Retinal pigment epithelial cell (primary cell): ENCODE data around the gene ABO.
"Not testable (repeated sequence)": the region's sequence is repeated elsewhere in the genome, so short reads cannot be mapped to it uniquely, and the experiment has no call there.

Source experiments
- DNase-seq: peaks from one replicate; pipeline ENCODE4 v3.0.0-alpha.2; 2010; ENCODE audit warnings: low read depth
- H3K4me3 ChIP-seq: 2 replicates; pipeline ENCODE4 v1.5.1; 2011; ENCODE audit warnings: mild to moderate bottlenecking, low read length, control low read depth, moderate library complexity
- TF ChIP-seq, protein P1 (sequence below): conservative IDR thresholded peaks from 2 replicates; pipeline ENCODE4 v1.5.1; 2011; ENCODE audit warnings: low read depth, low read length, control low read depth, inconsistent platforms

The ABO gene

DNA sequence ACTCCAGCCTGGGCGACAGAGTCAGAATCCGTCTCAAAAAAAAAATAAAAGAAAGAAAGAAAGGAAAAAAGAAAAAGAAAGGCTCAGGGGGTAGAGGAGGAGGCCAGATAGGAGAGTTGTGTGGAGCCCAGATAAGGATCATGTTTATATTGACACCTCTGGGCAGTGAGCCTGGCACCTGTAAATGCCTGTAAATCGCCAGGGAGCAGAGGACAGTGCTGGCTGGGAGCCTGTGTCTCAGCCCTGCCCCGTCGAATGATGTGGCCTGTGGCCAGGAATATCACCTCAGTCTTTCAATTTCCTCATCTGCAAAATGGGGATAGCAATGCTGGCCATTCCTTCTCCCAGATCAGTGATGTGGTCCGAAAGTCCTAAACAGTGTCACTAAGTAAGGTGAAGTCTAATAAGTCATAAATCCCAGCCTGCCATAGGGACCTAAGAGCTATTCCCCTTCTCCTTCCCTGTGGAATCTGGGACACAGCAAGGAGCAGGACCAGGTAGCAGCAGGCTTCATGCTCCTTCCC lies 10.3 kb upstream of the ABO start:
- TF ChIP-seq, protein P1, sequence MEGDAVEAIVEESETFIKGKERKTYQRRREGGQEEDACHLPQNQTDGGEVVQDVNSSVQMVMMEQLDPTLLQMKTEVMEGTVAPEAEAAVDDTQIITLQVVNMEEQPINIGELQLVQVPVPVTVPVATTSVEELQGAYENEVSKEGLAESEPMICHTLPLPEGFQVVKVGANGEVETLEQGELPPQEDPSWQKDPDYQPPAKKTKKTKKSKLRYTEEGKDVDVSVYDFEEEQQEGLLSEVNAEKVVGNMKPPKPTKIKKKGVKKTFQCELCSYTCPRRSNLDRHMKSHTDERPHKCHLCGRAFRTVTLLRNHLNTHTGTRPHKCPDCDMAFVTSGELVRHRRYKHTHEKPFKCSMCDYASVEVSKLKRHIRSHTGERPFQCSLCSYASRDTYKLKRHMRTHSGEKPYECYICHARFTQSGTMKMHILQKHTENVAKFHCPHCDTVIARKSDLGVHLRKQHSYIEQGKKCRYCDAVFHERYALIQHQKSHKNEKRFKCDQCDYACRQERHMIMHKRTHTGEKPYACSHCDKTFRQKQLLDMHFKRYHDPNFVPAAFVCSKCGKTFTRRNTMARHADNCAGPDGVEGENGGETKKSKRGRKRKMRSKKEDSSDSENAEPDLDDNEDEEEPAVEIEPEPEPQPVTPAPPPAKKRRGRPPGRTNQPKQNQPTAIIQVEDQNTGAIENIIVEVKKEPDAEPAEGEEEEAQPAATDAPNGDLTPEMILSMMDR, result no peak
- no peak for DNase-seq
- no peak overlapping the region for H3K4me3 ChIP-seq

DNA sequence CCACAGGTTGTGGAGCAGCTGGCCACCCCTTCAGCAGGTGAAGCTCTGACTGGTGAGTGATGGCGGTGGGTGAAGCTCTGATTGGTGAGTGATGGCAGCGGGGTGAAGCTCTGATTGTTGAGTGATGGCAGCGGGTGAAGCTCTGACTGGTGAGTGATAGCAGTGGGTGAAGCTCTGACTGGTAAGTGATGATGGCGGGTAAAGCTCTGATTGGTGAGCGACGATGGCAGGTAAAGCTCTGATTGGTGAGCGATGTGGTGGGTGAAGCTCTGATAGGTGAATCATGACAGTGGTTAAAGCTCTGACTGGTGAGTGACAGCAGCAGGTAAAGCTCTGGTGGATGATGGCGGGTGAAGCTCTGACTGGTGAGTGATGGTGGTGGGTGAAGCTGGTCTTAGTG lies 9.4 kb upstream of the ABO start:
- no peak for DNase-seq

DNA sequence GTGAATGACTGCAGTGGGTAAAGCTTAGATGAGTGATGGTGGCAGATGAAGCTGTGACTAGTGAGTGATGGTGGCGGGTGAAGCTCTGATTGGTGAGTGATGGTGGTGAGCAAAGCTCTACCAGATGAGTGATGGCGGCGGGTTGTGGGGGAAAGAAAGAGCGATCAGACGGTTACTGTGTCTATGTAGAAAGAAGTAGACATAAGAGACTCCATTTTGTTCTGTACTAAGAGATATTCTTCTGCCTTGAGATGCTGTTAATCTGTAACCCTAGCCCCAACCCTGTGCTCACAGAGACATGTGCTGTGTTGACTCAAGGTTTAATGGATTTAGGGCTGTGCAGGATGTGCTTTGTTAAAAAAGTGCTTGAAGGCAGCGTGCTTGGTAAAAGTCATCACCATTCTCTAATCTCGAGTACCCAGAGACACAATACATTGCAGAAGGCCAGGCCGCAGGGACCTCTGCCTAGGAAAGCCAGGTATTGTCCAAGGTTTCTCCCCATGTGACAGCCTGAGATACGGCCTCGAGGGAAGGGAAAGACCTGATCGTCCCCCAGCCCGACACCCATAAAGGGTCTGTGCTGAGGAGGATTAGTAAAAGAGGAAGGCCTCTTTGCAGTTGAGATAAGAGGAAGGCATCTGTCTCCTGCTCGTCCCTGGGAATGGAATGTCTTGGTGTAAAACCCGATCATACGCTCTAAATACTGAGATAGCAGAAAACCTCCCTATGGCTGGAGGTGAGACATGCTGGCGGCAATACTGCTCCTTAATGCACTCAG lies 8.4 kb upstream of the ABO start:
- not testable (repeated sequence) for DNase-seq

More for the DNA sequence above, 9.4 kb upstream of the ABO start:
- no peak overlapping the region for H3K4me3 ChIP-seq
- TF ChIP-seq, protein P1, result no peak

DNA sequence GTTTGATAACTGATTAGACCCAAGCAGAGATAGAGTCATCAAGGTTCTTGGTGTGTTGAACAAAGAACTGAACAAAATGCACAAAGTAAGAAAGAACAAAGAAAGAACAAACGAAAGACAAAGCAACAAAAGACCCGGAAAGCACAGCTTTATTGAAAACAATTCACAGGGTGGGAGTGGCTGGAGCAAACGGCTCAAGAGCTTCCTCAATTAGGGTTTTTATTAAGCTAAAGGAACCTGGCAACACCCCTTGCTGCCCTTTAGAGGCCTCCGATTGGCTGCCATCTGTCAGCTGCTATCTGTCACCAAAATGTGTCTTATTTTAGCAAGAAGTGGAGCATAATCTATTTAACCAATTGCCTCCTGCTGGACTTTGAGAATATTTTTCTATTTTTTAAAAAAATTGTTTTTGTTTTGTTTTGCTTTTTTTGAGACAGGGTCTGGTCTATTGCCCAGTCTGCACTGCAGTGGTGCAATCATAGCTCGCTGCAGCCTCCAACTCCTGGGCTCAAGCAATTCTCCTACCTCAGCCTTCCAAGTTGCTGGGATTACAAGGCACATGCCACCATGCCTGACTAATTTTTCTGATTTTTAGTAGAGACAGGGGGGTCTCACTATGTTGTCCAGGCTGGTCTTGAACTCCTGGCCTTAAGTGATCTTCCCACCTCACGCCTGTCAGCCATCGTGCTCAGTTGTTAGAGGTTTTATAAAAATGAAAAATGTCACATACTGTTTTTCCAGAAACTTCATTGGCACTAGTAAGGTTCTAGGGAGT lies 7.7 kb upstream of the ABO start:
- no peak for DNase-seq
- TF ChIP-seq, protein P1, result no peak
- H3K4me3 ChIP-seq, result no peak overlapping the region

More for the DNA sequence above, 8.4 kb upstream of the ABO start:
- not testable (repeated sequence) for H3K4me3 ChIP-seq

DNA sequence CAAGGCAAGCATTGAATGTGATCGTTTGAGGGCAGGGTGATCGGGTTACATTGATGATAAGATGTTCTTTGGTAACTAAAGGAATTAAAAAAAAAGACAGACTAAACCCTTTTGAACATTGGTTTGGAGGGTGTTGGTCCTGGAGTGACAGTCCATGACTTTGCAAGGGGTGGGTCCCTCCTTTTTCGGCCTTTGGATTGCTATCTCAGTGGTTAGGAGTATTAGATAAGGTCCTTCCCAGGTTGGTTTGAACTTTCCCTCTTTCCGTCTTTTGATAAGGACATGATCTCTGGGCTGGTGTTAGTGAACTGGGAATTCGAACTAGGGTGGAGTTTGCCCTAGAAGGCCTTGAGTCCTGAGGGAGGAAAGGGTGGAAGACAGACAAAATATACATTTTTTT lies 5.4 kb upstream of the ABO start:
- no peak for DNase-seq
- TF ChIP-seq, protein P1, result no peak
- H3K4me3 ChIP-seq, result no peak overlapping the region

DNA sequence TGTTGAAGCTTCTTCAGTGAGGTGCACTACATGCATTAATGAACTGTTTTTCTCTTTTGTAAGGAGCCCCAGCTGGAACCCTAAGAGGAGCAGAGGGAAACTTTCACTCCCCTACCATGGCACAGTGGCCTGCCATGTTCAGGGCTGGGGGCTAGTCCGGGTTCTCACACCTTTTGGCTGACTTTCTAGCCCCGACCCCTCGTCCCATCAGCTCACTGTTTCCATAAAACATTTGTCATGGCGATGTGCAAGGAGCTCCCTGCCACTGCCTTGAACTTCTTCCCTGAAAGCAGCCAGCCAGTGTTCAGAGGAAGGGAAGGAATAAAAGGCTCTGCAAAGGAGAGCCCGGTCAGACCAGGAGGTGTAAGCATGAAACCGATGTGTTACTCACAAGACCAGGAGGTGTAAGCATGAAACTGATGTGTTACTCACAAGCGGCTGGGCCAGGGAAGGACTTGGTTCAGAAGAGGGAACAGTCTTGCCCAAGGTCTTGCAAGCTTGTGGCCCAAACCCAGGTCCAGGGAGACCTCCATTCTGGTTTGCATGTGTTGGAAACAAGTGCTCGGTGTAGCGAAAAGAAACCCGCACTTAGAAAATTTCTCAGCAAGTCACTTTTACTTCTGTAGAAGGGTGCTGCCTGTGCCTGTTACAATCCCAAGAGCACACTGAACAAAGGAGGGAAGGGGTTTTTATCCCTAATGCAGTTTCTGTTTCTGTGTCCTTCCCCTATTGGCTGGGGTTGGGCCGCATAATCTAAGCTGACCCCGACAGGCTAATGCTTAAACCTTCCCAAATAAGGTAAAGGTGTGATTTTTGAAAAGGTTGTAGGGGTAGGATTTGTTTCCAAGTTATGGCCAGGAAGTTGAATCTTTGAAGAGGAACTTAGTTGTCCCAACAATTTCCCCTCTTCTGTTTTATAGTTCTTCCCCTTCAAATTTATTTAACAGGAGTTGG lies 3.4 kb upstream of the ABO start:
- H3K4me3 ChIP-seq, result no peak overlapping the region
- TF ChIP-seq, protein P1, result no peak
- DNase-seq, result no peak

DNA sequence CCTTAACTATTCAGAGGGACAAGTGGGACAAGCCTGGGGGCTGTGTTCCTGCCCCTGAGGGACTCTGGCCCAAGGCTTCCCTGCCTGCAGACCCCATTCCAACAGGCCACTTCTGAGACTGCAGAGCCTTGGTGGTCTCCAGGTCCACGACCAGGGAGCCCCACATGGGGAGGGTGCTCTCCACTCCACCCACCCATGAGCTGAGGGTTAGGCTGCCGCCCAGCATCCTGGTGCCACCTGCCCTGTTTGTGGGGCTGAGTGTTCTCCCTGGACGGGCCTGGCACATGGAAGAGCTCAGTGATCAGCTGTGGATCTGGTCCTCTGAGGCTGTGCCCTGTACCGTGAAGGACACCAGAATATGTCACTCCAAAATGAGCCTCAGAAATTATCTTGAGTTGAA lies 2.5 kb upstream of the ABO start:
- TF ChIP-seq, protein P1, result no peak
- no peak overlapping the region for H3K4me3 ChIP-seq
- DNase-seq, result no peak
